ENCODE measurements around the gene PRKCA. TPM values are rescaled to one million over a fixed set of nuclear protein-coding genes. Genes with fewer than 3 reads are reported as not detected.
A peak's percentile ranks its signal among the peaks of the same experiment; 100 is the strongest.

PRKCA gene
- total and polyA plus RNA-seq, 2 of the 13 experiments (the other 11 are each of a cell fraction or from before 2014, with no cell fraction given): 18.5 to 21.5 TPM

DNA sequence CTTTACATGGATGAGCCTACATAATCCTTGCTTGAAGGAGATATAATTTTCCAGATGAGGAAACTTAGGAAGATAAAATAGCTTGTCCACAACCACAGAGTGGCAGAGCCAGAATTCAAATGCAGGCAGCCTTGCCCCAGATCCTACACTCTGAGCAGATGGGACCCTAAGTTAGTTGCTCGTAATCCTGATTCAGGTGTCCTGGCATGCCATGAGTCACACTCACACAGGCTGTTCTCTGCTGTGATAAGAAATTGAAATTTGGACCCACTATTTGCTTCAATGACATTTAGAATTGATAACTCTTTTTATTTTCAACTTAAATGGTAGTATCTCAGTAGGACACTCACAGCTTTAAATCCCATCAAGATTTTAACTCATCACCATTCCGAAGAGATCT lies 381.8 kb downstream of the PRKCA start:
- ChIA-PET POLR2A (no interaction called here), CTCF (ENCODE audit: low intra/inter-chr PET ratio, low total read pairs) (no interaction called here)
- FAIRE-seq: no peak
- no peaks in the 10 kb centered on the region for H3K27me3 ChIP-seq (ENCODE audit: control insufficient read depth in 1 of 2, insufficient read depth in 2 of 2, low read length in 2 of 2)
- H2AFZ ChIP-seq (ENCODE audit: low read length): no peak overlapping the region
- H3K9ac ChIP-seq (ENCODE audit: insufficient read depth, low read depth, low read length): no peak overlapping the region
- H3K9me3 ChIP-seq (ENCODE audit: low read length): no peaks in the 10 kb centered on the region
- H3K4me1 ChIP-seq (ENCODE audit: insufficient read depth, low read length): peaks cover 24% of the 10 kb centered on the region
- peaks cover 7 to 31% of the 10 kb centered on the region in 2 experiments for H3K36me3 ChIP-seq (replicated peaks in 1 of 2; ENCODE audit: control insufficient read depth in 1 of 2, insufficient read depth in 2 of 2, low read length in 2 of 2)
- no TSS peak for BruUV-seq (replicated peaks)
- H3K4me2 ChIP-seq (ENCODE audit: low read depth, low read length): no peak overlapping the region
- peak; percentile 66; the same call in 2 of the 3 replicates for ATAC-seq
- H4K20me1 ChIP-seq (ENCODE audit: insufficient read depth, low read length): no peaks in the 10 kb centered on the region
- H3K4me3 ChIP-seq (replicated peaks in 1 of 3; ENCODE audit: insufficient read depth in 1 of 3, low read depth in 2 of 3, low read length in 3 of 3): no peak overlapping the region
- intact Hi-C loops (cut with micrococcal nuclease; ENCODE audit: unreplicated experiment) (no loop called here), in situ Hi-C loops (cut with HindIII; ENCODE audit: extremely low pct_ligation_motif_present, low pct_unique_long_range_greater_than_20kb) (no loop called here)
- H3K27ac ChIP-seq (ENCODE audit: extremely low read length, insufficient read depth, low read length): no peak overlapping the region
- no peak for DNase-seq (ENCODE audit: low spot score)
- H3K79me2 ChIP-seq (ENCODE audit: insufficient read depth, low read length): no peaks in the 10 kb centered on the region
- 92% methylated on average over 2 of the region's 2 CpGs for WGBS (ENCODE audit: low lambda C conversion rate)
- TF ChIP-seq FOSL2 (CRISPR knock-in tag; IDR thresholded peaks at IDR 0.05) (peak; percentile 27; the same call in 1 of the 2 replicates), POGZ (CRISPR knock-in tag; IDR thresholded peaks at IDR 0.05) (no peak)

DNA sequence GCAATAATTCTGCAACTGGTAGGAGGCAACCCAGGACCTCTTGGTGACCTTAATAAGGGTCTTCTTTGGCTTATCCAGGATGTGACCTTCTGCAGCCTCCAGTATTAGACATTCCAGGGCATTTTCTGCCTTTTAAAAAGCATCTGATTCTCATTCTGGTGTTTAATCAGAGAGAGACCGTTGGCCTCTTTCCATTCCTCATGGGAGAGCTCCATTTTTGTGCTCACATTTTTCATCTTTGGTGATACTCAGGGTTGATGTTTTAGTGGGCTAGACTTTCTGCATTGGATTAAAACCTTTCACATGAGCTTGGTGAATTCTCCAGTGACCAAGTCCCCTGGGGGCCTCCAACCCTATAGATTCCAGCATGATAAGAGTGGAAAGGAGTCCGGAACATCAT lies 382.3 kb downstream of the PRKCA start:
- intact Hi-C loops (cut with micrococcal nuclease; ENCODE audit: unreplicated experiment) (no loop called here), in situ Hi-C loops (cut with HindIII; ENCODE audit: extremely low pct_ligation_motif_present, low pct_unique_long_range_greater_than_20kb) (no loop called here)
- no peak for DNase-seq (ENCODE audit: low spot score)
- Histone ChIP-seq H3K4me3 (replicated peaks in 1 of 3; ENCODE audit: insufficient read depth in 1 of 3, low read depth in 2 of 3, low read length in 3 of 3) (no peak overlapping the region), H3K4me1 (ENCODE audit: insufficient read depth, low read length) (peaks cover 21% of the 10 kb centered on the region), H3K9me3 (ENCODE audit: low read length) (no peaks in the 10 kb centered on the region), H3K9ac (ENCODE audit: insufficient read depth, low read depth, low read length) (no peak overlapping the region), H3K27me3 (ENCODE audit: control insufficient read depth in 1 of 2, insufficient read depth in 2 of 2, low read length in 2 of 2) (no peaks in the 10 kb centered on the region), H3K36me3 (replicated peaks in 1 of 2; ENCODE audit: control insufficient read depth in 1 of 2, insufficient read depth in 2 of 2, low read length in 2 of 2) (peaks cover 6 to 35% of the 10 kb centered on the region in 2 experiments), H2AFZ (ENCODE audit: low read length) (no peak overlapping the region), H3K4me2 (ENCODE audit: low read depth, low read length) (no peak overlapping the region), H4K20me1 (ENCODE audit: insufficient read depth, low read length) (no peaks in the 10 kb centered on the region), H3K27ac (ENCODE audit: extremely low read length, insufficient read depth, low read length) (no peak overlapping the region), H3K79me2 (ENCODE audit: insufficient read depth, low read length) (no peaks in the 10 kb centered on the region)
- POLR2A ChIA-PET: no interaction called here
- CTCF ChIA-PET (ENCODE audit: low intra/inter-chr PET ratio, low total read pairs): no interaction called here
- no peak for FAIRE-seq
- ATAC-seq: no peak
- 96% methylated on average over 2 of the region's 2 CpGs for WGBS (ENCODE audit: low lambda C conversion rate)
- no peak for TF ChIP-seq RBAK (CRISPR knock-in tag; IDR thresholded peaks at IDR 0.05)
- TF ChIP-seq, protein P1, sequence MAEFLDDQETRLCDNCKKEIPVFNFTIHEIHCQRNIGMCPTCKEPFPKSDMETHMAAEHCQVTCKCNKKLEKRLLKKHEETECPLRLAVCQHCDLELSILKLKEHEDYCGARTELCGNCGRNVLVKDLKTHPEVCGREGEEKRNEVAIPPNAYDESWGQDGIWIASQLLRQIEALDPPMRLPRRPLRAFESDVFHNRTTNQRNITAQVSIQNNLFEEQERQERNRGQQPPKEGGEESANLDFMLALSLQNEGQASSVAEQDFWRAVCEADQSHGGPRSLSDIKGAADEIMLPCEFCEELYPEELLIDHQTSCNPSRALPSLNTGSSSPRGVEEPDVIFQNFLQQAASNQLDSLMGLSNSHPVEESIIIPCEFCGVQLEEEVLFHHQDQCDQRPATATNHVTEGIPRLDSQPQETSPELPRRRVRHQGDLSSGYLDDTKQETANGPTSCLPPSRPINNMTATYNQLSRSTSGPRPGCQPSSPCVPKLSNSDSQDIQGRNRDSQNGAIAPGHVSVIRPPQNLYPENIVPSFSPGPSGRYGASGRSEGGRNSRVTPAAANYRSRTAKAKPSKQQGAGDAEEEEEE (CRISPR knock-in tag; IDR thresholded peaks at IDR 0.05; ENCODE audit: borderline replicate concordance): no peak
- no peak for TF ChIP-seq CREM (IDR thresholded peaks at IDR 0.05)
- no peak for TF ChIP-seq CREM (CRISPR knock-in tag; IDR thresholded peaks at IDR 0.05)
- TF ChIP-seq ZNF3 (CRISPR knock-in tag; IDR thresholded peaks at IDR 0.05): no peak
- no peak for TF ChIP-seq IRX3 (CRISPR knock-in tag; IDR thresholded peaks at IDR 0.05; ENCODE audit: borderline replicate concordance, low read depth)
- no peak for TF ChIP-seq JUND (CRISPR knock-in tag; IDR thresholded peaks at IDR 0.05)
- TF ChIP-seq, protein P2, sequence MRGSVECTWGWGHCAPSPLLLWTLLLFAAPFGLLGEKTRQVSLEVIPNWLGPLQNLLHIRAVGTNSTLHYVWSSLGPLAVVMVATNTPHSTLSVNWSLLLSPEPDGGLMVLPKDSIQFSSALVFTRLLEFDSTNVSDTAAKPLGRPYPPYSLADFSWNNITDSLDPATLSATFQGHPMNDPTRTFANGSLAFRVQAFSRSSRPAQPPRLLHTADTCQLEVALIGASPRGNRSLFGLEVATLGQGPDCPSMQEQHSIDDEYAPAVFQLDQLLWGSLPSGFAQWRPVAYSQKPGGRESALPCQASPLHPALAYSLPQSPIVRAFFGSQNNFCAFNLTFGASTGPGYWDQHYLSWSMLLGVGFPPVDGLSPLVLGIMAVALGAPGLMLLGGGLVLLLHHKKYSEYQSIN (CRISPR knock-in tag; IDR thresholded peaks at IDR 0.05; ENCODE audit: borderline replicate concordance): no peak
- TF ChIP-seq ZNF230 (CRISPR knock-in tag; IDR thresholded peaks at IDR 0.05): no peak
- no peak for TF ChIP-seq SMAD1 (CRISPR knock-in tag; IDR thresholded peaks at IDR 0.05; ENCODE audit: borderline replicate concordance, low read depth)
- BruUV-seq (replicated peaks): no TSS peak

Measured in HepG2 (cell line).